ENCODE results near the gene ST3GAL4.

Gene ST3GAL4

DNA sequence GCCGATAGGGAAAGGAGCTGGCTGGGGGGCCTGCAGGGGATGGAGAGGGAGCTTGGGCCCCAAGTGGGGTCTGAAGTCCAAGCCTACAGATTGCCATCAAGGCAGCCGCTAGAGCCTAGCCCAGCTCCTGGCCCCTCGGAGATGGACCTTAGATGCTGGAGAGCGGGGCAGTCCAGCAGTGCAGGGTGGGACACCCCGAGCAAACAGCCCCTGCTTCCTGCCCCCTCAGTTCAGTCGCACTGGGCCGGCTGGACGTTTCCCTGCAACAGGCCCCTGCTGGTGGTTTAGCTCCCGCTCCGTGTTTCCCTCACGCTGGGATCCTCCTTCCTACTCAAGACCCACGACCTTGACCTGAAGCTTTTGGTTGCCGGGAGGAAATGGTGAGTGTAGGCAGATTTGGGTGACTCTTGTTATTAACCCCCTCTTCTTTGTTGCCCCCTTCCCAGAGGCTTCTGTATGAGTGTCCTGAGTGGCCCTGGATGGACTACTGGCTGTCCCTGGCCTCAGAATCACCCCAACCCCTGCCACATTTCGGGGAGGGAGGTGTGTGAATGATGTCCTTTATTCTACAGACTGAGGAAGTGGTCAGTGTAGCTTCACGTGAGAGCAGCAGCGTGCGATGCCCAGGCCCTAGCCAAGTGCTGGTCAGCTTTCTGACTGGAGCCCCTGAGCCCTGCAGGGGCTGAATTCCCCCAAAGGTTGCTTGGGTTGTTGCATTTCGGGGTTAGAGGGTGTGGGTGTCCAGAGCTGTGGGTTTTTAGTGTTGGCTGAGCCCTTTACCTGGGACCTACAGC lies 2.7 kb downstream of the ST3GAL4 start:
- TF ChIP-seq CTCF (IDR thresholded peaks at IDR 0.05), result no peak

DNA sequence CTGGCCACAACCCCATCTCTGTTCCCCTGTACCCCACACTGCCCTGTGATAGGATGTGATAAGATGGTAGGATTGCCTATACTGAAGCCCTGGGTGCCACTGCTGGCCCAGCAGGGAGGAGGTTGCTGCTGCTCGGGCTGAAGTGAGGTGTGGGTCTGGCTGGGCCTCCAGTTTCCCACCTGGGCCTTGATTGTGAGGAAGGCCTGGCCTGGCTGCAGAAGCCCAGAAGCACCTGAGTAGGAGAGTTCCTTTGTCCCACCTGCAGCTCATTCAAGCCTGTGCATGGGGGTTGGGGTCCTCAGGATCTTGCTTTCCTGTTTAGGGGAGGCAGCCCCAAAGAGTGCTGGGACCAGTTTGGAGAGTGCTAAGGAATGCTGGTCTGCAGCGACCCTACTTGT lies 3.3 kb downstream of the ST3GAL4 start:
- TF ChIP-seq CTCF (IDR thresholded peaks at IDR 0.05), result no peak

- no peak for TF ChIP-seq CTCF (IDR thresholded peaks at IDR 0.05)
Observed at GRCh38 chr11:126359431-126360048, 4.1 kb downstream of the ST3GAL4 start.

- no peak for TF ChIP-seq CTCF (IDR thresholded peaks at IDR 0.05)
Observed at GRCh38 chr11:126360049-126360446, 4.6 kb downstream of the ST3GAL4 start.

GRCh38 chr11:126361400-126361799 lies 5.9 kb downstream of the ST3GAL4 start:
- no peak for TF ChIP-seq CTCF (IDR thresholded peaks at IDR 0.05)

DNA sequence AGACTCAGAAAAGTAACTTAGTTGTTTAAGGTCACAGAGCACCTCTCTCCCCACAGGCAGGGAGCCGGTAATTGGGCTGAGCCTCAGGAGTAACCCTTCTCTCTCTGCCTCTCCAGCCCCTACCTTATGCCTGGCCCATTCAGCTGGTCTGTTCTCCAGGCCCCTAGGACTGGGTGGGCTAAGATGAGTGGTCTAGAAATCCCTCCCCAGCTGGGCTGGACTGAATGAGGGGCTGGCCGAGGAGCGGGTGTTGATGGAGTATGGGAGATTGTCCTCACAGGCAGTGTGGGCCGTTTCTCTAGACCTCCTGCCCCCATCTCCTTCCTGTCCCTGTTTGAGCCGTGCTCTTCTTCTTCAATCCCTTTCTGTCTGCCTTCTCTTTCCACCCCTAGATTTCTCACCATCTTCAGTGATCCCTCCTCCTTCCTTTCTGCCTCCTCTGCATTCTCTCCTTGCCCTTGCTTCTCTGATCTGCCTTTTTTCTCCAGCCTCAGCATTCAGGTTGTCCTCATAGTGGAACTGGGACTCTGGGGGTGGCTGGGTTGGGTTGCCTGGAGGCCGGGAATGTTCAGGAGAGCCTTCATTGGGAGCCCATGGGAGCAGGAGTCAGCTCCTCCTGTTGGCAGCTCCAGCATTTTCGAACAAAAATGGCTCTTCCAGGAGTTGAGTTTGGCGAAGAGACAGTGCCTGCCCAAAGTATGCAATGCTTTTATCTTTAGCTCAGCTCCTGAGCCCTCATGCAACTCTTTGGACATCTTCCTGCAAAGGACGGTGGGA lies 7.6 kb downstream of the ST3GAL4 start:
- TF ChIP-seq CTCF (IDR thresholded peaks at IDR 0.05), result no peak

- TF ChIP-seq CTCF (IDR thresholded peaks at IDR 0.05), result no peak
Observed at GRCh38 chr11:126363706-126364248, 8.3 kb downstream of the ST3GAL4 start.

Data from LNCAP (cell line).